GM19238 (cell line): ENCODE measurements around the gene GRAP2.
"Not testable (repeated sequence)": the region's sequence is repeated elsewhere in the genome, so short reads cannot be mapped to it uniquely, and the experiment has no call there.

Source experiments
- DNase-seq: peaks from one replicate; pipeline ENCODE4 v3.0.0; 2011; ENCODE audit warnings: low spot score; ENCODE audit not compliant: insufficient read length

GRAP2 gene

DNA sequence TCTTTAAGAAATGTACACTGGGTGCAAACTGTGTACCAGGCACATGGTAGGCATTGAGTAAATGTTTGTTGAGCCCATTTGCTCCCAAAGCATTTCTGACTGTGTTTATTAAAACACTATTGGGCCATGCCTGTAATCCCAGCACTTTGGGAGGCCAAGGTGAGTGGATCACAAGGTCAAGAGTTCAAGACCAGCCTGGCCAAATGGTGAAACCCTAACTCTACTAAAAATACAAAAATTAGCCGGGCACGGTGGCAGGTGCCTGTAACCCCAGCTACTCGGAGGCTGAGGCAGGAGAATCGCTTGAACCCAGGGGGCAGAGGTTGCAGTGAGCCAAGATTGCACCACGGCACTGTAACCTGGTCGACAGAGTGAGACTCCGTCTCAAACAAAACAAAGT is 92.0 kb downstream of the GRAP2 start:
- DNase-seq: not testable (repeated sequence)

DNA sequence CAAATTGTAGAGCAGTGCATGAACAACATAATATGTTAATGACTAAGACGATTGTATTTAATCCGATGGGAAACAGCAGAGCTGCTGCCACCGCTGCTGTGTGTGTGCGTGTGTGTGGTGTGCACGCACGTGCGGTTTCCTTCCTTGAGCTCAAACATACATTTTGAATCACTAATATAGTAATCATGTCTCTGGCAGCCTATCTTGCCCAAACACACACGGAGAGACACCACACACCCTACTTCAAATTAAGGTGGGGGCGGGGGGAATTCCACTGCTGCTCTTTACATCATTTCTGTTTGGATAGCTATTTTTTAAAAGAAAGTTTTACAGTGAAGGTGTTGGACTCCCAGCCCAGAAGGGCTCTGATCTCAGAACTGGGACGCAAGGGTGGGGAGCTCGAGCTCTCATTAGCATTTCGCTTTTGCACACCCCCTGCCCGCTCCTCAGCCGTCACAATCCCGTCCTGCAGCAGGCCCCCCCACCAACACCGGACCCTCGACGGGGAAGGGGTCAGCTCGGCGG is 93.2 kb downstream of the GRAP2 start:
- no peak for DNase-seq

DNA sequence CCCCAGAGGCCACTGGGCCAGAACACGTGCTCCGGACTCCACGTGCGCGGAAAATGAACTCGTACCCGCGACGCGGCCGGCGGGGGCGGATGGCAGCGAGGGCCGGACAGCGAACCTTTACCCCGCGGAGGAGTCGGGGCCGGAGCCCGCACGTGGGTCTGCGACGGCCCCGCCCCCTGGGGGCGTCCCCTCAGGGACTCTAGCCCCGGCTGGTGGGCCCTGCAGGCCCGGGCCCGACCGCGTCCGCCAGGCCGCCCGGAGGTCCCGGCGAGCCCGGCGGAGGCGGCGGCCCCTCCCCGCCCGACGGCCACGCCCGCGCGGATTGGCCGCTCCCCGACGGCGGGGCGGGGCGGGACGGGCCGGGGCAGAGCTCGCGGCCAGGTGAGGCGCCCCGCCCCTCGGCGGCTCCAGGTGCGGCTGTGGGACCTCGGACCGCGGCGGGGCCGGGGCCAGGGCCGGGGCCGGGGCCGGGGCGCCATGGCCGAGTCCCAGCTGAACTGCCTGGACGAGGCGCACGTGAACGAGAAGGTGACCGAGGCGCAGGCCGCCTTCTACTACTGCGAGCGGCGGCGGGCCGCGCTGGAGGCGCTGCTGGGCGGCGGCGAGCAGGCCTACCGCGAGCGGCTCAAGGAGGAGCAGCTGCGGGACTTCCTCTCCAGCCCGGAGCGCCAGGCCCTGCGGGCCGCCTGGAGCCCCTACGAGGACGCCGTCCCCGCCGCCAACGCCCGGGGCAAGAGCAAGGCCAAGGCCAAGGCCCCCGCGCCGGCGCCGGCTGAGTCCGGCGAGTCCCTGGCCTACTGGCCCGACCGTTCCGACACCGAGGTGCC is 93.9 kb downstream of the GRAP2 start, which contains the start of gene FAM83F:
Gene FAM83F (plus strand): TSS at position 389 of the 827 bp plus-strand sequence. CDS start 89 bp downstream, at position 478.
- DNase-seq: no peak

DNA sequence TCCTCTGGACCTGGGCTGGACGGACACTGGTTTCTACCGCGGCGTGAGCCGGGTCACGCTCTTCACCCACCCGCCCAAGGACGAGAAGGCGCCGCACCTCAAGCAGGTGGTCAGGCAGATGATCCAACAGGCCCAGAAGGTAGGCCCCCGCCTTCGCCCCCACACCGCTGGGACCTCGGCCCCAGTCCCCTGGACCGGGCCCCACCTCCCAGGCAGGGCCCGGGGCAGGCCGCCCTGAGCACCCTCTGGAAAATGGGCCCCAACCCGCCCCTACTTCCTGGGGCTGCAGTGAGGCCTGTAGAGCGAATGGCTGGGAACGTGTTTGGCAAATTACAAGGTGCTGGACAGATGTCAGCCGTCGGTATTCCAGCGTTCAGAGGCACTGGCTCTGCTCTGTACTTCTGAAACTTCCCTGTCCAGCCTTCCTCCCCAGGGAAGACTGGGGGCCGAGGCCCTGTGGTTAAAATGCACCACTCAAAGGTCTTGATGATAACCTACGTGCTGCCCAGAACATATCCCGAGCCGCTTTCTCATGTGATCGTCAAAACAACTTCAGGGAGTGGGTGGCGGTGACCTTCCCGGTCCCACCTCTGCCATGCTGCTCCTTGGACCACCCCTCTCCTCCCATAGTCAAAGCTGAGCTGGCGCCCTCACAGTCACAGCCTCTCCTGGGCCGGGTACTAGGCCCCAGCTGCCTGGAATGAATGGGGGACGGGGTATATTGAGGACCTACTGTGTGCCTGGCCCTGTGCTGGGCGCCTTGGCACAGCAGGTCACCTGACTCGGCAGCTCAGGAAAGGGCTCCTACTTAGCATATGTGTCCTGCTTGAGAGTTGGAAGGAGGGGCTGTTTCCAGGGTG is 94.7 kb downstream of the GRAP2 start:
- no peak for DNase-seq

DNA sequence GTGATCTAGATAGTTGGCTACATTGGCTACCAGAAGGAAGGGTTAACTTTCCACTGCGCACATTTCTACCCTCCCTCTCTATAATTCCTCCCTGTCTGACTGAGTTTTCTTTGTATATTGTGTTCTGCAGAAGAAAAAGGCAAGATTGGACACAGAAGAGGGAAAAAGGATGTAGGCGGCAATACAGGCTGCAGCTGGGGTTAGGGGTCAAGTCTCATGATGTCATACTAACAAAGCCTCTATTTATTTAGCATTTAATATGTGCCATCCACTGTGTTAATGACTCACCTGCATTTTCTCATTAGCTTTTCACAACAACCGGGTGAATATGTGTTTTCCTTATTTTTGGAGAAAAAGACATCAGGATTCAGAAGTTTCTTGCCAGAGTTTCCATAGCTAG is 95.8 kb downstream of the GRAP2 start:
- DNase-seq: no peak

DNA sequence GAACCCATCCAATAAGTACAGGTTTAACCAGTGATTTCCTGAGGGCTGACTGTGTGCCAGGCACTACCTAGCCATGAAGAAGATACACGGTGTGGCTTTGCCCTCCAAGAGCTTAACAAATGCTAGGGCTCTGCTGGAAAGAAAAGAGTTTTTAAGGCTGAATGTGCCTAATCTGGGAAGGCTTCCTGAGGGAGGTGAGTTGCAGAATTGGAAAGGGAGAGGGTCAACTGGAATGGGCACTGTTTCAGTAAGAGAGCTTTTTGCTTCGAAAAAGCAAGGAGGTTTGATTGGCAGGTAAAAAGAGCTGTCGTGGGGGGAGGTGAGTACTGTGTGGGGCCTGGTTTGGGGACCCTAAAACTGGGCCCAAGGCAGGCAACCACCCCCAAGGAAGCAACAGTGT is 96.5 kb downstream of the GRAP2 start:
- DNase-seq: no peak

DNA sequence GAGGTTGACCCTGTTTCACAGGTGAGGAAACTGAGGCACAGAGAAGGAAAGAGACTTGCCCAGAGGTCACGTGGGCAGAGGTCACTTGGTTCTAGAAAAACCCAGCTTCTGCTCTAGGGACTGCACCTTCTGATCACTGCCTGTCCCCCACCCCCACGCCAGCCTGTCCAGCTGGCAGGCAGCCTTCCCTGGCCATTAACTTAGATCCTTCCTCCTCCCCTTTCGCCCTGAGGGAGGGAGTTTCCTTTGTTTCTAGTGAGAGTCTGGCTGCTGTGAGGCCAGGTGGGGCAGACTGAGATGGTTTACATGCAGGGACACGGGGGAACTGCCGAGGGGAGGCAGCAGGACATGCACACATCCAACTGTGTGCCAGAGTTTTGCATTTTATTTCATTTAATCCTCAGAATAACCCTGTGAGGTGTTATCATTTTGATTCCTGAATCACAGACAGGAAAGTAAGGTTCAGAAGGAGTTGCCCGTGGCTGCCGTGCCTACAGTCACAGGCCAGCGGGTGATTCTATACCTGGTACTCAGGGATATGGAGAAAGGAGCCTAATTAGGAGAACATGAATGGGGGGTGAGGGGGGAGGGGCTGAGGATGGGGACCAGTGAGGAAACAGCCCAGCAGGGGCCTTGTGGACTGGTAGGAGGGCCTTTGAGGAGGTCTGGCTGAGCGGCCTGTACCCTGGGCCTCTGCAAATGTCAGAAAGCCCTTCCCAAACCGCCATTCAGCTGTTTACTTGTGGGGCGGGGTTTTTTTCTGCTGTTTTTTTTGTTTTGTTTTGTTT is 97.2 kb downstream of the GRAP2 start:
- DNase-seq: no peak

DNA sequence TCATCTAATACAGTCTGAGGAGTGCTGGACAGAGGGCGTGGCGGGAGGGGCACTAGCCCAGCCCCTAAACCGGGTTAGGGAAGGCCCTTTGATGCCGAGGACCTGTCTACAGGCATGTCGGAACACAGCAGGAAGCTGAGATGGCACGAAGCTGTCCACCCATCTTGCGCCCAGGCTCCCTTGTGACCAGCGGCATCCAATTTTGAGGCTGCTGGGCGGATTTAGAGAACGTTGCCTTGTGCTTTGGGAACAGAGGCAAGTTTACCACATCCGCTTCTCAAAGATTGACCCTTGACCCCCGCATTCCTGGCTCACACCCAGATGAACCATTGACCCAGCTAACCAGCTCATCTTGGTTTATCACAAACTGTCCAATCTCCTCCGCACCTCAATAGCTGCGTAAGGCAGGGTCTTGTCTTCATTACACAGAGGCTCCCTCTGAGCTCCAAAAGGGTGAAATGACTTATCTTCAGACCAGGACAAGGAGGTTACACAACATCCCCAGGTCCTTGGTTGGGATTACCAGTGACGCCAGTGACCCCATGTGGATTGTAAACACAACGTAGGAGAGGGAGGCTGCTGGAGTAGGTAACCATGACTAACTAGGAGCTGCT is 98.4 kb downstream of the GRAP2 start:
- DNase-seq: no peak

DNA sequence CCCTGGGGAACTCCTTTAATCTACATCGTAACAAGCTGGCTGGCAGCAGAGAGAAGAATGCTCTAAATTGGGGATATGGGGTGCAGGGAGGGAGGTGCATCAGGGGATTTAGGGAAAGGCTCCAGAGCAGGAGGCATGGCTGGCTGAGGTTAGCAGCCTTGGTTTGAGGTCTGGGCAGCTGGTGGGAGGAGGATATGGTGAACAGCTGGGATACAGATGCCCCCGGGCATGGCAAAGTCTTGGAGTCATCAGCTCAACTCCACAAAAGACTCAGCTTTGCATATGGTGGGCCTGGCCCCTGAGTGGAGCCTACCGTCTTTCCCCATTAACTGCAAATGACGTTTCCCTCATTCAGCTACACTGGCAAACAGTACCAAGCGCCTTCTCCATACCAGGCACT is 99.3 kb downstream of the GRAP2 start:
- DNase-seq: no peak

DNA sequence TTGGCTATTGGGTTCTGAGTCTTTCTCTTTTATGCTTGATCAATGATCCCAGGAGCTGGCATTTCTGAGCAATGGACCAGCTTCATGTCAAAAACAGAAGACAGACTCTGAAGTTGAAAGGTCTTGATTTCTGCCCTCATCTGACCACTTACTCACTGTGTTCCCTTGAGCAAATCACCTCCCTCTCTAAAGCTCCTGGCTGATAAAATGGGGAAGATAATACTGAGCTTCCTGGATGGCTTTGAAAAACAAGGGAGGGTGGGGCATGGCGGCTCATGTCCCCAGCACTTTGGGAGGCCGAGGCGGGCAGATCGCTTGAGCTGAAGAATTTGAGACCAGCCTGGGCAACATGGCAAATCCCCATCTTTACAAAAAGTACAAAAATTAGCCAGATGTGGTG is 100.2 kb downstream of the GRAP2 start:
- no peak for DNase-seq

DNA sequence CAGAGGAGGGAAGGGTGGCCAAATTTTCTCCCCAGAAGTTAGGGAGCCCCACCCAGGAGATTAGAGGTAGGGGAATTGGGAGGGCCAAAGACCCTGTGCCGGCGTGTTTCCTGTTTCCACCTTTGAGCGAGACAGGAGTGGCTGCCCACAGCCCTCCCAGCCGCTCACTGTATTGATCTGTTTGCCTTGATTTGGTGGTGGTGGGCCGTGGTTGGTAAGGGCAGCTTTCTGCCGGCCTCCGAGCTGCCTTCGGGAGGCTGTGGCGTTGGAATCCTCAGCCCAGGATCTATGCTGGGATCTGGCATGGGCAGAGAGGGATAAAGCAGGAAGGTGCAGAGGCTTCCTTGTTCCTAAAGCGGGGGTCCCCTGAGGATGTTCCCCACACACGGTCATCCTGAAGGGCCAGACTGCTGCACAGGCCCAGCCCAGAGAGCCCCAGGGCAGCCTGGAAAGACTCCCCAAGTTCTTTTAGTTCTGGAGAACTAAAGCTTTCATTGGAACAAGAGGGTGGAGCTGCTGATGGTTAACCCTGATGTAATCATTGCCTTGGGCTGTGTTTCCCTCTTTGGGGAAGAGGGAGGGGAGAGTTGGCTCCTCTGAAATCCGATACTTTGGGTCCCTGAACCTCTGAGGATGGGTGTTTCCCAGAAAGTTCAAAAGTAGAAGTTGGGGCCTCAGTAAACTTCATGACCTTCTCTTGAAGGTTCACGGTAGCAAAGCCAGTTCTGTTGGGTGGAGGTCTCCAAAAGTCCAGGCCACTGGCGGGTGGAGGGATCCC is 101.1 kb downstream of the GRAP2 start:
- DNase-seq: no peak

DNA sequence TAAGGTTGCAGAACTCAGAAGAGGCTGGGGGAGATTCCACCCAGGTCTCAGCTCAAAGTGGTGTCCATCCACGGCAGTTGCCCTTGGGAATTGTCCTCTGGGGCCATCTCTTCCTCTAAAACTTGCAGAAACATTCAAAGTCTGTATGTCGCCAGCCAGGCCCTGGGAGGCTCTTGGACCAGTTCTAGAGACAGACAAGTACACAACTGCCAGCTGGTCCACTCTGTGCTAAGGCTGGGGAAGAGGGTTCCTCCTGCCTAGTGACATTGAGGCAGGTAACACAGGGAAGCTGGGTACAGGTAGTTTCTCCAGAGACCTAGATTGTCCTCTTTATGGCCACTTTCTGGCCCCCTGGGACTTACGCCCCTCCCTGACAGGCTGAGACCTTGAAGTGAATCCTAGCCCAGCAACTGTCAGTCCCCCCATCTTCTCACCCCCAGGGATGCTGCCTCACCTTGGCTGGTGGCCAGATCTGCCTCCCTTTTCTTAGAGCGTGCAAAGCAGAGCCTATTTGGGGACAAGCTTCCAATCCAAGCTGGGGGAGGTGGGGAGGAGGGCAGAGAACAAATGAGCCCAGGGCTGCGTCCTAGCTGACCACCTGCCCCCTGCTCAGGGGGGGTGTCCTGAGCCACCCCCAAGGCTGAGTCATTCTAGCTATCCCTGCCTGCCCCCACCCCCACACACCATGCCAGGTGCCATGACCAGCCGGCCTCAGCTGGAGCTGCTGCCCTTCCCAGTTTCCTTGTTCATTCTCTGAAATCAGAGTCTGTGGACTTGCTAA is 102.2 kb downstream of the GRAP2 start:
- no peak for DNase-seq

DNA sequence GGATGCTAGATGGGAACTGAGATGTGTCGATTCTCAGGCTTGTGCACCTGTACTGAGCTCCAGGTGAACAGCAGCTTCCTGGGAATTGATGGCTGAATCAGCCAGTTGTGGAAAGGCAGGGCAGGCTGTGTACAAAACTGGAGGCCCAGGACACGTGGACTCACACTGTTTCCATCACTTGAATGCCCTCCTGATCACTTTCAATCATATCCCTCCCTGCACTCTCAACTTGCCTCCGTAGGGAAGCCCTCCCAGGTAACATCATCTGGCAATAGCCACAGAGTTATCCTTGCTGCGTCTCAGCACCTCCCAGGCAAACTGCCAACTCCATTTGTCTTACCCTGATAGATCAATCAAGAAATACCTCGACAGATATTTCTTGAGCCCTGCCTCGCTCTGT is 104.0 kb downstream of the GRAP2 start:
- DNase-seq: no peak

DNA sequence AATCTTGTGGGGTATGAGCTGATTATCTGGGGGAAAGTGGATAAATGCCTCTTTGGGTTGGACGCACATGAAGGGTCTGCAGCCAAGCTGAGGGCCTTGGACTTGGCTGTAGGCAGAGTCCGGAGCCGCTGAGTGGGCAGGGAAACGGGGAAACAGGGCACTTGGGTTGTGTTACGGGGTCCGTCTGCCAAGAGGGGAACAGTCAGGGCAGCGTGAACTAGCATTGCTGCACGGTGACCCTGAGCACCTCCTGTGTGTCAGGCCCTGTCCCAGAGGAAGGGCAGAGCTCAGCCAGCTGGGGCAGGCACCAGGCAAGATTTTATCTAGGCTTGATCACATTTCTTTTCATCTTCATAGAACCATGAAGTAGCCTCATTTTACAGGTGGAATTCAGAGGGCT is 105.8 kb downstream of the GRAP2 start:
- no peak for DNase-seq

DNA sequence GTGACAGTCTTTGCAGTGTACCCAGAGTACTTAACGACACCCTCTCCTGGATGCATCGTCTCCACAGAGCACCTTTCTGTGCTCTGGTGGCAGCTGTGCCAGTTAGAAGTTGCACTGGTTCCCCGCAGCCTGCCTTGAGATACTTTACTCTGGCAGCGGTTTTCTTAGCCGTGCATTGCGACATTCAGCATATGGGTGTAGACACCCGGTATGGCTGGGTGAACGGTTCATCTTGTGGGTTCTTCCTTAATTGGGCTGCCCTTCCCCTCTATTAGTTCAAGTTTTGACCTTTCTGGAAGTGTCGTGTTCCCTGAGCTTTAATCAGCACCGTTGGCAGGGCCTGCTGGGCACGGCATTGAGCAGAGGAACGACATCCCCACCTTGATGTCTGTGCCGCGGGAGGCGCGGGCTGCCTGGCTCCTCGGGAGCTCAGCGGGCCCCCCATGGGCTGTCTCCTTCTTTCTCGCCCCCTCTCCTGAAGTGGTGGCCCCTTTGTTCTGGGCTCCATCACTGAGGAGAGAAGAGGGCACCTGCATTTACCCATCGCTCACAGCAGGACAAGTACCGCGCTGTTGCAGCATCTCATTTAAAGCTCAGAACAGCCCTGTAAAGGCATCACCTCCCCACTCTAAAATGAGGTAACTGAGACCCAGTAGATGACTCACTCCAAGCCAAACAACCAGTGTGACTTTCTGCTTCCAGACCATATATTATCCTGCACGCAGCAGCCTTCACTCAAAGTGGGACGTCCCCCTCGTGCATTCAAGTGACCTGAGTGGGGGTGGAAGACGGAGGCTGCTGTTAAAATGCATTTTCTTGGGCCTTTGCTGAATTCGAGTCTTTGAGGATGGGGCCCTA is 107.2 kb downstream of the GRAP2 start:
- no peak for DNase-seq

DNA sequence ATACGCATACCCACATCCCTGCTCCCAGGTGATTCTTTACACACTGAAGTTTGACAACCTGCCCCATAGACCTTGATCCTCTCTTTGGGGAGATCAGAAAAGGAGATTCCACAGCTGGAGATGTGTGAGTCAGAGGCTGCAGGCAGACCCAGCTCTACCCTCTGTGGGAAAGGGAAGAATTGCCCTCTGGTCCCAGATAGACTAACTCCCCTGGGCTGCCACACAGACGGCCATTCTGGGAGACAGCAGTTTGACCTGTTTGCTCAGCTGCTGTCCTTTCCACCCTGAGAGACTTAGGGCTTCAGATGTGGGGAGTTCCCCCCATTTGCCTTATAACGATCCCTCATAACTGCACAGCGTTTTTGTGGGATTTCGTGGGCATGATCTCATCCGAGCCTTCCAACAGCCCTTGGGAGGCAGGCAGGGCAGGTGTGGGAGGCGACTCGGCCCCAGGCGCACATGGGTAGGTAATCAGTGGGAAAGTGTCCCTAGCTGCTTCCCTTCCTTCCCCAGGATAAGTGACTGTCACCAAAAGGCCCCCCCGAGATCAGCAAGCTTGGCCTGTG is 107.9 kb downstream of the GRAP2 start:
- DNase-seq: no peak

DNA sequence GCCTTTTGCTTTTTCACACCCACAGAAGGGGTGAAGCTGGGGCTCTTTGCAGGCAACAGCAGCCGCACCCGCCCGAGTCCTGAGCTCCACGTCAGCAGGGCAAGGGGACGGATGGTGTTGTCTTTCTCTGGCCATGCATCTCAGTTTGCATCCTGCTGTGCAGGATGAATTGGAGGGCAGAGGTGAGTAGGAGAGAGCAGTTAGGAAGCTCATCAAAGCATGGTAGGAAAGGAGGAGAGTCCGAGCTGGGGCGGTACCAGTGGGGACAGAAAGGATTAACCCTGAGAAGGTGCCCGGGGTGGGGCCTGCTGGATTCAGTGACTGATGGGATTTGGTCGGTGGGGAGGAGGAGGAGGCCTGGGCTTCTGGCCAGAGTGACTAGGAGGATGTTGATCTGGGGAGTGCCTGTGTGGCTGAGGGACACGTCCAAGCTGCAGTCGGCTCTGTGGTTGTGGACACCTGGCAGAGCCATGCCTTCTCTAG is 108.4 kb downstream of the GRAP2 start:
- no peak for DNase-seq
